ENCODE data around the gene GAA.

DNA sequence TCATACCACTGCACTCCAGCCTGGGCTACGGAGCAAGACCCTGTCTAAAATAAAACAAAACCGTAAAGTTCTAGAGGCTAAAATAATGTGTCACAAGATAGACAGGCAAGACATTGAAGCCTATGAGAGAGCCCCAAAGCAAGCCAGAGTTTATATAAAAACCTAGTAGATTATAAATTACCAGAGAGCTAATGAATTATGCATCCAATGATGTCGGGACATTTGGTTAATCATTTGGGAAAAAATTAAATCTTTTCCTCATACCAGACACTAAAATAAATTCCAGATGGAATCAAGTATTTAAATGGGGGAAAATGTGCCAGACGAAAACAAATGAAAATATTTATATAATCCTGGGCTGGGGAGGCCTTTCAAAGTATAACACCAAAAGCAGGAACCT is 40.7 kb upstream of the GAA start:
- TF ChIP-seq POLR2AphosphoS5 (IDR thresholded peaks at IDR 0.05; ENCODE audit: low read depth, low read length) (no peak), TAF1 (IDR thresholded peaks at IDR 0.05; ENCODE audit: borderline replicate concordance, insufficient read depth, low read length) (no peak), SIN3A (IDR thresholded peaks at IDR 0.05; ENCODE audit: borderline replicate concordance, insufficient read depth, low read length) (no peak)
- TF ChIP-seq, protein P1, sequence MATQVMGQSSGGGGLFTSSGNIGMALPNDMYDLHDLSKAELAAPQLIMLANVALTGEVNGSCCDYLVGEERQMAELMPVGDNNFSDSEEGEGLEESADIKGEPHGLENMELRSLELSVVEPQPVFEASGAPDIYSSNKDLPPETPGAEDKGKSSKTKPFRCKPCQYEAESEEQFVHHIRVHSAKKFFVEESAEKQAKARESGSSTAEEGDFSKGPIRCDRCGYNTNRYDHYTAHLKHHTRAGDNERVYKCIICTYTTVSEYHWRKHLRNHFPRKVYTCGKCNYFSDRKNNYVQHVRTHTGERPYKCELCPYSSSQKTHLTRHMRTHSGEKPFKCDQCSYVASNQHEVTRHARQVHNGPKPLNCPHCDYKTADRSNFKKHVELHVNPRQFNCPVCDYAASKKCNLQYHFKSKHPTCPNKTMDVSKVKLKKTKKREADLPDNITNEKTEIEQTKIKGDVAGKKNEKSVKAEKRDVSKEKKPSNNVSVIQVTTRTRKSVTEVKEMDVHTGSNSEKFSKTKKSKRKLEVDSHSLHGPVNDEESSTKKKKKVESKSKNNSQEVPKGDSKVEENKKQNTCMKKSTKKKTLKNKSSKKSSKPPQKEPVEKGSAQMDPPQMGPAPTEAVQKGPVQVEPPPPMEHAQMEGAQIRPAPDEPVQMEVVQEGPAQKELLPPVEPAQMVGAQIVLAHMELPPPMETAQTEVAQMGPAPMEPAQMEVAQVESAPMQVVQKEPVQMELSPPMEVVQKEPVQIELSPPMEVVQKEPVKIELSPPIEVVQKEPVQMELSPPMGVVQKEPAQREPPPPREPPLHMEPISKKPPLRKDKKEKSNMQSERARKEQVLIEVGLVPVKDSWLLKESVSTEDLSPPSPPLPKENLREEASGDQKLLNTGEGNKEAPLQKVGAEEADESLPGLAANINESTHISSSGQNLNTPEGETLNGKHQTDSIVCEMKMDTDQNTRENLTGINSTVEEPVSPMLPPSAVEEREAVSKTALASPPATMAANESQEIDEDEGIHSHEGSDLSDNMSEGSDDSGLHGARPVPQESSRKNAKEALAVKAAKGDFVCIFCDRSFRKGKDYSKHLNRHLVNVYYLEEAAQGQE (IDR thresholded peaks at IDR 0.05; ENCODE audit: insufficient read depth in 1 of 2, low read depth in 2 of 2, low read length in 2 of 2): no peak
